A549 (cell line): ENCODE results near the gene PROCR. TPM values are rescaled to one million over a fixed set of nuclear protein-coding genes. Genes with fewer than 3 reads are reported as not detected.
"Not testable (repeated sequence)": the region's sequence is repeated elsewhere in the genome, so short reads cannot be mapped to it uniquely, and the experiment has no call there.

ENCODE experiments used
- ATAC-seq, 2 experiments: fragments of 200-7000 bp in 1 of 2; fragments of >200 bp in 1 of 2; cut with Nextera tagmentation in 1 of 2; cut with Tn5 transposase in 1 of 2; 3 replicates each; pipeline versions ENCODE4 v1.8.0 to v1.9.1; 2018 to 2020; ENCODE audit warnings: mild to moderate bottlenecking in 1 of 2, moderate library complexity in 1 of 2
- CTCF ChIA-PET: fragments of 300-600 bp; sonication (Branson Sonifier 250); formaldehyde crosslinking; extraction: SDS; loops from one replicate; lab custom pipeline; 2021; ENCODE audit warnings: antibody characterized with exemption, inconsistent platforms; lab: Yijun Ruan, JAX
- POLR2A ChIA-PET: fragments of 350-600 bp; formaldehyde crosslinking; extraction: SDS; loops from one replicate; lab custom pipeline; 2021; ENCODE audit warnings: antibody characterized with exemption, inconsistent platforms; lab: Yijun Ruan, JAX
- DNase-seq, 2 experiments: peaks; one replicate each; pipeline versions ENCODE4 v3.0.0 to v3.0.0-alpha.2; 2011 to 2016; ENCODE audit warnings: low read depth in 1 of 2, low spot score in 1 of 2
- FAIRE-seq: peaks from 2 replicates; lab custom pipeline; 2011; peaks lifted over from hg19 to GRCh38; lab: Jason Lieb, UNC
- H3K27ac ChIP-seq, 2 experiments: fragments of >200 bp; sonication (Bioruptor Twin); formaldehyde crosslinking; 3 replicates each; pipeline ENCODE4 v1.5.1; 2016 to 2017
- H3K4me1 ChIP-seq: fragments of >200 bp; sonication (Bioruptor Twin); formaldehyde crosslinking; 3 replicates; pipeline ENCODE4 v1.6.1; 2016
- H3K4me2 ChIP-seq: fragments of >200 bp; sonication (Bioruptor Twin); formaldehyde crosslinking; 3 replicates; pipeline ENCODE4 v1.6.1; 2016
- H3K4me3 ChIP-seq: fragments of >200 bp; sonication (Bioruptor Twin); formaldehyde crosslinking; 3 replicates; pipeline ENCODE4 v1.5.1; 2016
- H3K9me3 ChIP-seq: fragments of >200 bp; sonication (Bioruptor Twin); formaldehyde crosslinking; 3 replicates; pipeline ENCODE4 v1.6.1; 2016
- ATOH8 ChIP-seq: fragments of 250-450 bp; sonication (Bioruptor Pico); IDR thresholded peaks from 2 replicates; pipeline ENCODE4 v1.5.0; 2020; ENCODE audit warnings: low read depth, mild to moderate bottlenecking, moderate library complexity
- CBX2 ChIP-seq: fragments of 200-600 bp; sonication (generic); IDR thresholded peaks from 2 replicates; pipeline ENCODE4 v1.6.1; 2016; ENCODE audit warnings: low read depth, mild to moderate bottlenecking, borderline replicate concordance
- E2F6 ChIP-seq: IDR thresholded peaks from 2 replicates; pipeline ENCODE4 v1.6.1; 2012; ENCODE audit warnings: low read depth, borderline replicate concordance
- ELK1 ChIP-seq: fragments of 150-350 bp; IDR thresholded peaks from 2 replicates; pipeline ENCODE4 v1.6.1; 2014; ENCODE audit warnings: low read depth, mild to moderate bottlenecking, low read length
- EP300 ChIP-seq, 2 experiments: fragments of >200 bp; sonication (Bioruptor Twin); formaldehyde crosslinking; IDR thresholded peaks; 2 replicates in 1 of 2; 3 replicates in 1 of 2; pipeline ENCODE4 v1.6.1; 2016 to 2017
- FOSB ChIP-seq: fragments of 250-450 bp; sonication (Bioruptor Pico); IDR thresholded peaks from 2 replicates; pipeline ENCODE4 v1.5.0; 2020; ENCODE audit warnings: mild to moderate bottlenecking, moderate library complexity
- FOSL2 ChIP-seq, 2 experiments: fragments of 450-650 bp in 1 of 2; fragments of >200 bp in 1 of 2; sonication (Bioruptor Twin) in 1 of 2; formaldehyde crosslinking; IDR thresholded peaks; 2 replicates each; pipeline versions ENCODE4 v1.5.0 to v1.6.1; 2016 to 2020; ENCODE audit warnings: mild to moderate bottlenecking in 1 of 2, moderate library complexity in 1 of 2
- HDAC2 ChIP-seq: fragments of 200-600 bp; sonication (generic); IDR thresholded peaks from 2 replicates; pipeline ENCODE4 v1.6.1; 2016
- NR3C1 ChIP-seq: fragments of >200 bp; sonication (Bioruptor Twin); formaldehyde crosslinking; IDR thresholded peaks from 3 replicates; pipeline ENCODE4 v1.6.1; 2017
- PHF8 ChIP-seq: fragments of 200-600 bp; sonication (generic); IDR thresholded peaks from 2 replicates; pipeline ENCODE4 v1.6.1; 2016; ENCODE audit warnings: low read depth, mild to moderate bottlenecking, antibody characterized with exemption, moderate library complexity, borderline replicate concordance
- POLR2AphosphoS2 ChIP-seq: conservative IDR thresholded peaks from 2 replicates; pipeline ENCODE4 v1.6.1; 2012; ENCODE audit warnings: low read length, improper control_type of control experiment, inconsistent platforms
- REST ChIP-seq: fragments of 200-600 bp; sonication (generic); IDR thresholded peaks from 2 replicates; pipeline ENCODE4 v1.6.1; 2016; ENCODE audit warnings: antibody characterized with exemption, mild to moderate bottlenecking, moderate library complexity
- SMC3 ChIP-seq: fragments of >200 bp; sonication (Bioruptor Twin); formaldehyde crosslinking; IDR thresholded peaks from 3 replicates; pipeline ENCODE4 v1.6.1; 2018; ENCODE audit warnings: inconsistent platforms
- TFCP2L1 ChIP-seq: fragments of 250-450 bp; sonication (Bioruptor Pico); IDR thresholded peaks from 2 replicates; pipeline ENCODE4 v1.5.0; 2021; ENCODE audit warnings: mild to moderate bottlenecking
- ZFP36 ChIP-seq: fragments of 450-650 bp; IDR thresholded peaks from 2 replicates; pipeline ENCODE4 v1.6.1; 2014; ENCODE audit warnings: borderline replicate concordance; ENCODE audit not compliant: partially characterized antibody
- ZNF302 ChIP-seq: fragments of 250-450 bp; sonication (Bioruptor Pico); IDR thresholded peaks from 2 replicates; pipeline ENCODE4 v1.9.0; 2021; ENCODE audit warnings: inconsistent platforms, mild to moderate bottlenecking, moderate library complexity
- WGBS: methylation state at CpG from one replicate; pipeline ENCODE4 v1.1.6; 2017; ENCODE audit errors: missing lambda C conversion rate; 5-methylcytosine and 5-hydroxymethylcytosine counted together
- polyA plus RNA-seq, 4 experiments: library from polyadenylated mRNA; depleted of rRNA in 3 of 4; stranded (reverse); fragments of >200 nt; fragmentation: RNase III in 1 of 4; extraction: RNeasy Plus Mini Kit Qiagen cat#74134 plus additional on column Dnase treatment in 1 of 4; gene quantifications; 2 replicates in 3 of 4; 3 replicates in 1 of 4; pipeline ENCODE4 v1.2.3, GENCODE V29; 2011 to 2017
- TF ChIP-seq, protein P1 (sequence below): fragments of 450-650 bp; IDR thresholded peaks from 2 replicates; pipeline ENCODE4 v1.6.1; 2014; ENCODE audit warnings: antibody characterized with exemption
- TF ChIP-seq, protein P2 (sequence below): IDR thresholded peaks from 2 replicates; pipeline ENCODE4 v1.6.1; 2012

Gene PROCR
- polyA plus RNA-seq, 2 of the 4 experiments (the other 2 are of a cell fraction): 123 to 134 TPM

DNA sequence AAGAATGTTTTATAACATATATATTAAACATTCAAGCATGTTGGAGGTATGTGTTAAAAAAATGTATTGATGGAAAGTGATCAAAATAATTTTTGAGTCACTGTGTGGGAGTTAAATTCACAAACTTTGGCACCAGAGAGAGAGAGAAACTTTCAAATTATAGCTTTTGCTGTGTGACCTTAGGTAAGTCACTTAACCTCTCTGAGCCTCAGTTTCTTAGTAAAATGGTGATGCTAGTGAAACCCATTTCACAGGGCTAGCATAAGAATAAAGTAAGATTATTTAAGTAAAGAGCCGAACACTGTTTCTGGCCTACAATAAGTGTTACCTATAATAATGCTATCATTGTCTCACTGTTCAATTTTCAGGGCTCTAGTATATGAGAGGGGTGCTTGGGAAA is 4.1 kb upstream of the PROCR start:
- Histone ChIP-seq H3K4me1 (peaks cover 7% of the 10 kb centered on the region), H3K4me3 (no peak overlapping the region), H3K27ac (no peak overlapping the region), H3K4me2 (no peak overlapping the region), H3K9me3 (no peaks in the 10 kb centered on the region)
- ChIA-PET CTCF (interaction anchor here (0.7 to 2.8 kb wide), 2 partner anchors 101 to 291 kb away, joined by 3 to 14 read pairs; partner anchors contain the start of gene ACSS2), POLR2A (no interaction called here)
- ATAC-seq (no peak), DNase-seq (no peak), FAIRE-seq (no peak)
- 100% methylated on average over 1 of the region's 1 CpG for WGBS
- TF ChIP-seq HDAC2 (no peak), ZFP36 (peak; percentile 55), CBX2 (no peak), E2F6 (no peak)

DNA sequence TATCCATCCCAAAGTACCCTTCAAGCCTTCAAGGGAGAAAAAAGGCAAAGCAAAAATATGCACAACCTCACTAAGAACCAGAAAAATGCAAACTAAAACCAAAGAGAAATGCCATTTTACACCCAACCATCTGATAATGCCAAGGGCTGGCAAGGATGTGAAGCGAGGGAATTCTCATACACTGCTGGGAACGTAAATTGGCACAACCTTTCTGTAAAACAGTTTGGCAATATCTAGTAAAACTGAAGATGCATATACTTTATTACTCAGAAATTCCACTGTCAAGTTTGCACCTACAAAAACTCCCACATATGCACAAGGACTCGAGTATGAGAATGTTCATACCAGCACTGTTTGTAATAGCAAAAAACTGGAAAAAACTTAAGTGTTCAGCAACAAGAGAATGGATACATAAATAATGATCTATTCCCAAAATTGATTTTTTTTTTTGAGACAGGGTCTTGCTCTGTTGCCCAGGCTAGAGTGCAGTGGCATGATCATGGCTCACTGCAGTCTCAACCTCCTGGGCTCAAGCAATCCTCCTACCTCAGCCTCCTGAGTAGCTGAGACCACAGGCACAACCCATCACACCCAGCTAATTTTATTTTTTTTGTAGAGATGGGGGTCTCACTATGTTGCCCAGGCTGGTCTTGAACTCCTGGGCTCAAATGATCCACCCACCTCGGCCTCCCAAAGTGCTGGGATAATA is 3.0 kb upstream of the PROCR start:
- WGBS: 79% methylated on average over 4 of the region's 4 CpGs
- Histone ChIP-seq H3K27ac (0 out of 6 replicates have a peak overlapping the region, but pooled peaks of 1 of the 2 experiments have one; percentile 13), H3K4me1 (peaks cover 16% of the 10 kb centered on the region)
- CTCF ChIA-PET: interaction anchor here (0.7 to 2.5 kb wide), 4 partner anchors 24 to 599 kb away, joined by 4 to 9 read pairs (median 5); no protein-coding TSS in a partner anchor
- not testable (repeated sequence) for H3K9me3 ChIP-seq, H3K4me2 ChIP-seq, DNase-seq, ATAC-seq, H3K4me3 ChIP-seq, FAIRE-seq
- POLR2A ChIA-PET: interaction anchor here (0.6 kb wide), 1 partner anchor 1666 kb away, joined by 3 read pairs; no protein-coding TSS in a partner anchor

GRCh38 chr20:35171438-35171752 is 477 bp upstream of the PROCR start:
- DNase-seq (no peak), FAIRE-seq (no peak), ATAC-seq (no peak)
- Histone ChIP-seq H3K9me3 (no peaks in the 10 kb centered on the region), H3K4me2 (peak overlapping the region; percentile 77), H3K4me1 (peaks cover 25% of the 10 kb centered on the region), H3K4me3 (peak overlapping the region; percentile 61; the same call in 1 of the 3 replicates), H3K27ac (peak overlapping the region; percentile 85 to 87)
- POLR2A ChIA-PET: no interaction called here
- WGBS: 61% methylated on average over 1 of the region's 1 CpG
- TF ChIP-seq, protein P1, sequence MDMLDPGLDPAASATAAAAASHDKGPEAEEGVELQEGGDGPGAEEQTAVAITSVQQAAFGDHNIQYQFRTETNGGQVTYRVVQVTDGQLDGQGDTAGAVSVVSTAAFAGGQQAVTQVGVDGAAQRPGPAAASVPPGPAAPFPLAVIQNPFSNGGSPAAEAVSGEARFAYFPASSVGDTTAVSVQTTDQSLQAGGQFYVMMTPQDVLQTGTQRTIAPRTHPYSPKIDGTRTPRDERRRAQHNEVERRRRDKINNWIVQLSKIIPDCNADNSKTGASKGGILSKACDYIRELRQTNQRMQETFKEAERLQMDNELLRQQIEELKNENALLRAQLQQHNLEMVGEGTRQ: no peak
- TF ChIP-seq HDAC2: no peak
- TF ChIP-seq E2F6: 0 out of 2 replicates have a peak, but pooled peaks have one; percentile 10
- CTCF ChIA-PET: interaction anchor here (1.0 to 2.5 kb wide), 3 partner anchors 75 to 94 kb away, joined by 3 to 9 read pairs (median 4); no protein-coding TSS in a partner anchor

DNA sequence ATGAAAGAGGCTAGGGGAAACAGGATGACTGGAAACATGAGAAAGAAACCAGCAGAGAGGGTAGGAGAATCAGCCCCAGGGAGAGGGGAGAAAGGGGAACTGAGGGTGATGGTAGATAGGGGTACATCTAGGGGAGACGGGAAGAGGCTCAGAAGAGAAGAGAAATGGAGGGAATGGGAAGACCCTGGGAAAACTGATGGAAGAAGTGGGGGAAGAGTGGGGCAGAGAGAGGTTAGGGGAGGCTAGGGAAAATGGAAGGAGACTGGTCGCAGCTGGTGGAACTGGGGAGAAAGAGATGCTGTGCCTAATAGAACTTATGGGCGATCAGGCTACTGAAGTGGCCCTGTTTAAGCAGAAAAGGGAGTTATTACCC is 548 bp downstream of the PROCR start:
- Histone ChIP-seq H3K4me3 (peak overlapping the region; percentile 61), H3K4me1 (peaks cover 25% of the 10 kb centered on the region), H3K4me2 (peak overlapping the region; percentile 77), H3K27ac (peak overlapping the region; percentile 85 to 87), H3K9me3 (no peaks in the 10 kb centered on the region)
- POLR2A ChIA-PET: interaction anchor here (0.6 kb wide), 1 partner anchor 25 kb away, joined by 3 read pairs; the partner anchor contains the start of gene EDEM2
- ATAC-seq (peak; percentile 30 to 41; a peak in 5 of 6 replicates), FAIRE-seq (no peak), DNase-seq (no peak)
- 15% methylated on average over 3 of the region's 3 CpGs for WGBS
- CTCF ChIA-PET: interaction anchor here (1.7 kb wide), 1 partner anchor 27 kb away, joined by 5 read pairs; no protein-coding TSS in a partner anchor
- TF ChIP-seq ATOH8 (CRISPR knock-in tag): no peak
- no peak for TF ChIP-seq REST
- TF ChIP-seq ZNF302 (CRISPR knock-in tag): no peak
- no peak for TF ChIP-seq NR3C1
- no peak for TF ChIP-seq EP300 (IDR thresholded peaks at IDR 0.05)
- TF ChIP-seq TFCP2L1 (CRISPR knock-in tag): no peak
- TF ChIP-seq FOSB (CRISPR knock-in tag): no peak
- no peak for TF ChIP-seq FOSL2 (IDR thresholded peaks at IDR 0.05)
- TF ChIP-seq FOSL2 (CRISPR knock-in tag; IDR thresholded peaks at IDR 0.05): no peak
- no peak for TF ChIP-seq SMC3
- TF ChIP-seq POLR2AphosphoS2: no peak
- no peak for TF ChIP-seq ELK1
- TF ChIP-seq, protein P2, sequence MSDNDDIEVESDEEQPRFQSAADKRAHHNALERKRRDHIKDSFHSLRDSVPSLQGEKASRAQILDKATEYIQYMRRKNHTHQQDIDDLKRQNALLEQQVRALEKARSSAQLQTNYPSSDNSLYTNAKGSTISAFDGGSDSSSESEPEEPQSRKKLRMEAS: no peak
- no peak for TF ChIP-seq PHF8
